ENCODE data around the gene TTC32. TPM values are rescaled to one million over a fixed set of nuclear protein-coding genes. Genes with fewer than 3 reads are reported as not detected.
"Not testable (repeated sequence)": the region's sequence is repeated elsewhere in the genome, so short reads cannot be mapped to it uniquely, and the experiment has no call there.

TTC32 gene
- total RNA-seq, 2 experiments from 2014 or later, result 21.6 to 24.2 TPM

GRCh38 chr2:19932928-19933327 is 31.1 kb upstream of the TTC32 start:
- no peaks in the 10 kb centered on the region for H3K4me1 Mint-ChIP-seq (ENCODE audit: low read depth)
- no peak overlapping the region for H3K4me3 Mint-ChIP-seq
- H3K27ac Mint-ChIP-seq, result no peak overlapping the region
- H3K36me3 Mint-ChIP-seq (ENCODE audit: low read depth), result peaks cover 43% of the 10 kb centered on the region
- no peaks in the 10 kb centered on the region for H3K27me3 Mint-ChIP-seq
- H3K9me3 Mint-ChIP-seq, result peaks cover 7% of the 10 kb centered on the region
- ATAC-seq, result no peak
- CTCF ChIA-PET, result interaction anchor here (0.7 to 1.0 kb wide), 2 partner anchors 33 to 83 kb away, joined by 3 to 5 read pairs; no protein-coding TSS in a partner anchor
- intact Hi-C loops (cut with micrococcal nuclease), result no loop called here
- TF ChIP-seq CTCF (IDR thresholded peaks at IDR 0.05), result no peak
- no peak for DNase-seq
- POLR2A ChIA-PET, result no interaction called here

- H3K27ac Mint-ChIP-seq, result no peak overlapping the region
- no peaks in the 10 kb centered on the region for H3K27me3 Mint-ChIP-seq
- no peaks in the 10 kb centered on the region for H3K4me1 Mint-ChIP-seq (ENCODE audit: low read depth)
- intact Hi-C loops (cut with micrococcal nuclease), result no loop called here
- H3K36me3 Mint-ChIP-seq (ENCODE audit: low read depth), result peaks cover 65% of the 10 kb centered on the region
- ChIA-PET POLR2A (interaction anchor here (0.5 kb wide), 1 partner anchor 166 kb away, joined by 4 read pairs; no protein-coding TSS in a partner anchor), CTCF (interaction anchor here (1.1 kb wide), 1 partner anchor 27 kb away, joined by 4 read pairs; no protein-coding TSS in a partner anchor)
- peaks cover 27% of the 10 kb centered on the region for H3K9me3 Mint-ChIP-seq
- no peak overlapping the region for H3K4me3 Mint-ChIP-seq
- ATAC-seq (no peak), DNase-seq (no peak)
- no peak for TF ChIP-seq CTCF (IDR thresholded peaks at IDR 0.05)
These were observed 27.4 kb upstream of the TTC32 start for GRCh38 chr2:19929226-19929625.

- POLR2A ChIA-PET; H3K27me3 Mint-ChIP-seq; H3K4me3 Mint-ChIP-seq; H3K27ac Mint-ChIP-seq; intact Hi-C loops (cut with micrococcal nuclease); ATAC-seq; DNase-seq; H3K4me1 Mint-ChIP-seq (ENCODE audit: low read depth); CTCF ChIA-PET: not testable (repeated sequence)
- H3K9me3 Mint-ChIP-seq, result peaks cover 27% of the 10 kb centered on the region
- H3K36me3 Mint-ChIP-seq (ENCODE audit: low read depth), result peaks cover 70% of the 10 kb centered on the region
These were observed 26.0 kb upstream of the TTC32 start for GRCh38 chr2:19927816-19928215.

GRCh38 chr2:19924526-19924925 is 22.7 kb upstream of the TTC32 start:
- H3K27me3 Mint-ChIP-seq; H3K4me1 Mint-ChIP-seq (ENCODE audit: low read depth); DNase-seq; H3K4me3 Mint-ChIP-seq; POLR2A ChIA-PET; intact Hi-C loops (cut with micrococcal nuclease); H3K27ac Mint-ChIP-seq; ATAC-seq: not testable (repeated sequence)
- peaks cover 81% of the 10 kb centered on the region for H3K36me3 Mint-ChIP-seq (ENCODE audit: low read depth)
- CTCF ChIA-PET, result interaction anchor here (1.0 kb wide), 1 partner anchor 128 kb away, joined by 3 read pairs; no protein-coding TSS in a partner anchor
- peaks cover 24% of the 10 kb centered on the region for H3K9me3 Mint-ChIP-seq

GRCh38 chr2:19922188-19922587 is 20.4 kb upstream of the TTC32 start:
- CTCF ChIA-PET; H3K4me3 Mint-ChIP-seq; ATAC-seq; H3K27ac Mint-ChIP-seq; POLR2A ChIA-PET; intact Hi-C loops (cut with micrococcal nuclease); H3K4me1 Mint-ChIP-seq (ENCODE audit: low read depth); DNase-seq; H3K27me3 Mint-ChIP-seq: not testable (repeated sequence)
- Mint-ChIP-seq H3K9me3 (peaks cover 12% of the 10 kb centered on the region), H3K36me3 (ENCODE audit: low read depth) (peaks cover 69% of the 10 kb centered on the region)

GRCh38 chr2:19916385-19916950 is 14.7 kb upstream of the TTC32 start:
- H3K4me3 Mint-ChIP-seq, result no peak overlapping the region
- intact Hi-C loops (cut with micrococcal nuclease), result no loop called here
- DNase-seq, result no peak
- H3K27ac Mint-ChIP-seq, result no peak overlapping the region
- no peak for TF ChIP-seq CTCF (IDR thresholded peaks at IDR 0.05)
- H3K9me3 Mint-ChIP-seq, result no peaks in the 10 kb centered on the region
- no peaks in the 10 kb centered on the region for H3K4me1 Mint-ChIP-seq (ENCODE audit: low read depth)
- no peaks in the 10 kb centered on the region for H3K27me3 Mint-ChIP-seq
- ATAC-seq, result no peak
- H3K36me3 Mint-ChIP-seq (ENCODE audit: low read depth), result peaks cover 37% of the 10 kb centered on the region
- ChIA-PET CTCF (no interaction called here), POLR2A (no interaction called here)

All from activated CD8-positive, alpha-beta T cell treated with anti-CD3 and anti-CD28 coated beads for 36 hours (primary cell).